Omental fat pad (tissue), 4 donors: ENCODE measurements around the gene CASKIN2. TPM values are rescaled to one million over a fixed set of nuclear protein-coding genes. Genes with fewer than 3 reads are reported as not detected.

Experiments
- ATAC-seq: fragments of 150-250 bp; one replicate; pipeline ENCODE4 v1.9.1; 2016; ENCODE audit warnings: mild to moderate bottlenecking, moderate library complexity; ENCODE audit not compliant: low FRiP score
- DNase-seq: peaks from one replicate; pipeline ENCODE4 v3.0.0-alpha.2; 2019; ENCODE audit warnings: low spot score
- CTCF ChIP-seq, 3 donors: fragments of 450-650 bp; IDR thresholded peaks; one replicate each; pipeline ENCODE4 v1.5.1; 2016 to 2017; ENCODE audit warnings: antibody characterized with exemption in 3 of 3, mild to moderate bottlenecking in 3 of 3, moderate library complexity in 2 of 3
- total RNA-seq, 4 donors: library from RNA; depleted of rRNA; stranded (reverse); fragments of >200 nt; gene quantifications; one replicate each; pipeline ENCODE4 v1.1.0, GENCODE V29; 2016

Gene CASKIN2
- total RNA-seq, 4 donors from 2014 or later = 6.7 to 61.5 (median 23.9) TPM

- ATAC-seq = no peak
- no peak for TF ChIP-seq CTCF (IDR thresholded peaks at IDR 0.05)
- DNase-seq = no peak
Observed at GRCh38 chr17:75465039-75465438, 50.3 kb downstream of the CASKIN2 start.

GRCh38 chr17:75463603-75464002, 51.7 kb downstream of the CASKIN2 start:
- TF ChIP-seq CTCF (IDR thresholded peaks at IDR 0.05) = no peak

GRCh38 chr17:75460295-75460694, 55.0 kb downstream of the CASKIN2 start:
- no peak for ATAC-seq
- no peak for TF ChIP-seq CTCF (IDR thresholded peaks at IDR 0.05)
- DNase-seq = no peak

More at GRCh38 chr17:75463603-75464002, 51.7 kb downstream of the CASKIN2 start:
- DNase-seq (no peak), ATAC-seq (no peak)

DNA sequence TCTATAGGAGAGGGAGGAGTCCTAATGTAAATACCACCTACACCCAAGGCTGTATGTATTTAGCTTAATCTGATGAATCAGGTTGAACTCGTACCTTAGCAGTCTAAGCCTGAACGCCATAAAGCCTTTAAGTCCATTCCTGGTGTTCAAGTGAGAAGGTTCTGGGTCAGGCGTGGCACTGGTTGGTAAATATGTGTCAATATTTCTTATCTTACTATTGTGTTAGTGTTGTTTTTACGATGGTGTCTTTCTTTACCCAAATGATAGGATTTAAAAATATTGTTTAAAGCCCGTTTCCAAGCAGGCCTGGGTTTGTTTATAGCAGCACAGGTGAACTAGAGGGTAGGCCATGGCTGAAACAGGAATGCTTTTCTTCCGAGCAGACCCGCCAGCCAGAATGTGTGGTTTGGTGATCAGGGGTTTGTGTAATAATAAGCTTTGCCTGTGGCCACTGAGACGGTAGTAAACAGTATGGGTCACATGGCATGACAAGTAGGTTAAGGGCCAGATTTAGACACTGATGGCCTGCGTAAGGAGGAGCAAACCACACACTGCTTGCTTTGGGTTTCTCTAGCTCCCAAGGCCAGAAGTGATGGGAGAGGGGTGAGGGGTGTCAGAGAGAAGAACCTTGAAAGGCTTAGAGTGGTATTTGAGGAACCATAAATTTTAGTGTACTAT, 55.6 kb downstream of the CASKIN2 start:
- no peak for TF ChIP-seq CTCF (IDR thresholded peaks at IDR 0.05)
- DNase-seq (no peak), ATAC-seq (no peak)

GRCh38 chr17:75459246-75459589, 56.1 kb downstream of the CASKIN2 start:
- ATAC-seq = no peak

GRCh38 chr17:75457047-75457654, 58.2 kb downstream of the CASKIN2 start:
- no peak for TF ChIP-seq CTCF (IDR thresholded peaks at IDR 0.05)
- ATAC-seq = peak; percentile 5
- no peak for DNase-seq

More at GRCh38 chr17:75459246-75459589, 56.1 kb downstream of the CASKIN2 start:
- no peak for DNase-seq
- no peak for TF ChIP-seq CTCF (IDR thresholded peaks at IDR 0.05)
